Activated CD4-positive, alpha-beta T cell treated with anti-CD3 and anti-CD28 coated beads, Interleukin-2, amount 50 U/mL, for 24 hours (primary cell): ENCODE results near the gene SYNGR4.
A peak's percentile ranks its signal among the peaks of the same experiment; 100 is the strongest.

ENCODE experiments used
- DNase-seq, 2 donors: peaks; one replicate each; pipeline ENCODE4 v3.0.0-alpha.2; 2020; ENCODE audit warnings: low read depth in 1 of 2, low spot score in 1 of 2

Gene SYNGR4

GRCh38 chr19:48396016-48396823 is 32.1 kb downstream of the SYNGR4 start:
- DNase-seq, result no peak

GRCh38 chr19:48396824-48397176 is 32.6 kb downstream of the SYNGR4 start:
- no peak for DNase-seq

- no peak for DNase-seq
Observed at GRCh38 chr19:48397263-48398101, 33.3 kb downstream of the SYNGR4 start.

- no peak for DNase-seq
Observed at GRCh38 chr19:48398102-48398374, 33.9 kb downstream of the SYNGR4 start.

GRCh38 chr19:48398375-48399235 is 34.4 kb downstream of the SYNGR4 start:
- peak; percentile 71 to 79 for DNase-seq

- DNase-seq, result no peak
Observed at GRCh38 chr19:48400018-48400742, 36.0 kb downstream of the SYNGR4 start.

GRCh38 chr19:48401287-48401686 is 37.1 kb downstream of the SYNGR4 start:
- no peak for DNase-seq

GRCh38 chr19:48403606-48404005 is 39.4 kb downstream of the SYNGR4 start:
- peak in 1 of 2 donors; percentile 25 for DNase-seq

GRCh38 chr19:48405010-48405659 is 41.0 kb downstream of the SYNGR4 start:
- DNase-seq, result no peak

GRCh38 chr19:48405850-48406249 is 41.7 kb downstream of the SYNGR4 start:
- DNase-seq, result no peak

GRCh38 chr19:48413879-48414587 is 49.9 kb downstream of the SYNGR4 start:
- DNase-seq, result no peak

- peak in 1 of 2 donors; percentile 61 for DNase-seq
Observed at GRCh38 chr19:48415395-48415794, 51.2 kb downstream of the SYNGR4 start.

GRCh38 chr19:48415806-48416221 is 51.6 kb downstream of the SYNGR4 start:
- DNase-seq, result no peak

GRCh38 chr19:48417421-48417820 is 53.3 kb downstream of the SYNGR4 start:
- DNase-seq, result no peak

- DNase-seq, result no peak
Observed at GRCh38 chr19:48418317-48419064, 54.3 kb downstream of the SYNGR4 start.

- peak in 1 of 2 donors; percentile 46 for DNase-seq
Observed at GRCh38 chr19:48419158-48419920, 55.2 kb downstream of the SYNGR4 start.

GRCh38 chr19:48421548-48421947 is 57.4 kb downstream of the SYNGR4 start:
- DNase-seq, result no peak

- no peak for DNase-seq
Observed at GRCh38 chr19:48424694-48425219, 60.6 kb downstream of the SYNGR4 start.
